HG02970 (cell line): ENCODE results near the gene GPN1.
"Not testable (repeated sequence)": the region's sequence is repeated elsewhere in the genome, so short reads cannot be mapped to it uniquely, and the experiment has no call there.

Experiments used
- ATAC-seq: cut with Tn5 transposase; IDR thresholded peaks from one replicate; pipeline ENCODE4 v1.9.1; 2021; ENCODE audit warnings: mild to moderate bottlenecking, moderate library complexity, moderate number of reproducible peaks; ENCODE audit not compliant: unreplicated experiment, low FRiP score

GPN1 gene

DNA sequence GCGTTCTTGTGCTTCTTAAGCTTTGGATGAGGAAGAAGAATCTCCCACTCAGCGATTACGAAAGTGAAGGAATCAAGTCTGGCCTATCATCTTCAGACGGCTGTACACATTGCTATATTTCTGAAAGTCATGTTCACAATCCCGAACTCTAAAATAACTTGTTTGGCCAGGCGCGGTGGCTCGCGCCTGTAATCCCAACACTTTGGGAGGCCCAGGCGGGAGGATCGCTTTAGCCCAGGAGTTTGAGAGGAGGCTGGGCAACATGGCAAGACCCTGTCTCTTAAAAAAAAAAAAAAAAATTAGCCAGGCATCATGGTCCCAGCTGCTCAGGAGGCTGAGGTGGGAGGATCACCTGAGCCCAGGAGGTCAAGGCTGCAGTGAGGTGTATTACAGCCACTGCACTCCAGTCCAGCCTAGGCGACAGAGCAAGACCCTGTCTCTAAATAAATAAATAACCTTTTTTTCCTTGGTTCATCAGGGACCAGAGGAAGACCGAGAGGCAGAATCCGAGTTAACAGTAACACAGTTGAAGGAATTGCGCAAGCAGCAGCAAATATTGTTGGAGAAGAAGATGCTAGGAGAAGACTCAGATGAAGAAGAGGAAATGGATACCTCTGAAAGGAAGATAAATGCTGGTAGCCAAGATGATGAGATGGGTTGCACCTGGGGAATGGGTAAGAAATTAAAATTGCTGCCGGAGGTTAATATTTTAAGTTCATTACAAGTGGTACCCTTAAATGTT lies 35.9 kb downstream of the GPN1 start:
- no peak for ATAC-seq

DNA sequence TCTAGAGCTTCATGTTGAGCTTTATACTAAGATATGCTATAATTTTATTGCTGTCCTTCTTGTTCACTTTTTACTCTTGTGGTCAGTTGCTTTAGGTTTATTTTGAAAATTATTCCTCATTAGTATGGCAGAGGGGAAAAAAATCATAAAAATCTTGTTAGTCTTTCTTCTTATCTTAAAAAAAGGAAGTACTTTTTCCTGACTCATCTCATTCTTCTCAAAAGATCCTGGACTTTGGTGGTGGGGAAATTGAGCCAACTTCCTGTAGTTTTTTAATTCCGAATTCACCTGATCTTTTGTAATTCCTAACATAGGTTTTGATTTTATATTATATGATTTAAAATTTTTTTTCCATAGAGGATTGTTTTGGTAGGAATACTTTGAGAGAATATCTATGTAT lies 38.6 kb downstream of the GPN1 start:
- ATAC-seq: no peak

DNA sequence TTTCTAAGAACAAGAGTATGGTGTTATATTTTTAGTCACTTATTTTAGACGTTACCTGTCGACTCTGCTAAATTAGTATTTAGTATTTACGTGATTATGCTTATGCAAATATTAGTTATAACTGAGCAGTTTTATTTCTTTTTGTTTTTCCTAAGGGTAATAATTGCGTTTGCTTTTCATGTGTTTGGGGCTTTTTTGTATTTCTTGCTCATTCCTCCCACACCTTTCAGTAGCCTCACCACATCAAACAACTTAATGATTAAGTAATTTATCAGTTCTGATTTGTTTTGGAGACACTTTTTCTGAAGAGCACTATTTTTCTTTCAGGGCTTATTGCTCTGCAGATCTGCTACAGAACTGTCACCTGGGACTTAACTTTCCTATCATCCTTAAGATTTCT lies 42.4 kb downstream of the GPN1 start:
- ATAC-seq: no peak

DNA sequence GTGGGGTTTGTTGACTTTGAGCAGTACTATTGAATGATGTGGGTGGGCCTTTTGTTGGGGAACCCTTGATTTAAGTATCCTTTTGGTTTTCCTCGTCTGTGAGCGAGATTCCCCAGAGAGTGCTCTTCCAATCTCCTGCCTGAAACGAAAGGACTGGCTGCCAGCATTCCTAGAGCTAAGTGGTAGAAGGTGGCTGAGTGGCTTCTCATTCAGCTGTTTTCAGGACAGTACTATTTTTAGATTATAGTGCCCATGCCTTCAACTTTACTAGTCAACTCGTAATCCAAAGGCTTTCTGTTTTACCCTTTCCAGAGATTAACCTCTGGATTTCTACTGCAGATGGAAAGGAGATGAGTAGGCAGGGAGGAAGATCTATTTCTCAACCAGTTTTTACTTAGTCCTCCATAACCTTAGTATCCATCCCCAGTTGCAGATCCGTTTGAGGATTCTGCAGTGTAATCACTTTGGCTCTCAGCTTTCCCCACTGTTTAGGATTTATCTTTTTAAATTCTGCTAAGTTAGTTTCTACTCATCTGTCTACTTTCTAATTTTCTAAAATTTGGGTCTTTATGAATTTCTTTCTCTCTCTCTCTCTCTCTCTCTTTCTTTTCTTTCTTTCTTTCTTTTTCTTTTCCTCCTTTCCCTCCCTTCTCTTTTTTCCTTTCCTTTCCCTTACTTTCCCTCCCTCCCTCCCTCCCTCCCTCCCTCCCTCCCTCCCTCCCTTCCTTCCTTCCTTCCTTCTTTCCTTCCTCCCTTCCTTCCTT lies 44.1 kb downstream of the GPN1 start:
- ATAC-seq: no peak

DNA sequence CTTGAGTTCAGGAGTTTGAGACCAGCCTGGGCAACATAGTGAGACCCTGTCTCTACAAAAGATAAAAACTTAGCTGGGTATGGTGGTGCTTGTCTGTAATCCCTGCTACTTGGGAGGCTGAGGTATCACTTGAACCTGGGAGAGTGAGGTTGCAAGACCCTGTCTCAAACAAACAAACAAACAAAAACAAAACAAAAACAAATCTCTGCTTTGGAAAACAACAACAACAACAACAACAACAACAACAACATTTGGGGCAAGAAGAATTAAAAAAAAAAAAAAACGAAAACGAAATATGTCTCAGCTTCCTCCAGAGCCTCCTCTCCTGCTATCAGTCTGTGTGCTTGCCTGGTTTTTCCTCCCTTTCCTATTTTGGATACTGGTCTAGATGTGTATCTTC lies 51.7 kb downstream of the GPN1 start:
- ATAC-seq: no peak

DNA sequence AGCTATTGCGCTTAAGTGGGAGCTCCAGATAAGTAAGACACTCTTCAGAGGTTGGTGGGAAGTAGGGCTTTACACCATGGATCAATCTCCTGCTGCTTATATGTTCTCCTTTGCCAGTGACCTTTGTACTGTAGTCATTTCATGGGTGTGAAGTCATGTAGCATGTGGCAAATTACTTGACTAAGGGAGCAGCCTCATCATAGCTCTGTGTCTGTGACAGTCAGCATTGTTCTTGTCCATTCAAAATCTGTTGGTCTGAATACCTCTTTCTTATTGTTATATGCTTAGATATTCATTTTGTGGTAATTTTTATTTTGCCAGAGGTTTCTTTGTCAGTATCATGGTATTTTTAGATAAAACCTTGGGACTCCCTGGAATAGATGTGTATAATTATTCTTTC lies 53.0 kb downstream of the GPN1 start:
- ATAC-seq: no peak

DNA sequence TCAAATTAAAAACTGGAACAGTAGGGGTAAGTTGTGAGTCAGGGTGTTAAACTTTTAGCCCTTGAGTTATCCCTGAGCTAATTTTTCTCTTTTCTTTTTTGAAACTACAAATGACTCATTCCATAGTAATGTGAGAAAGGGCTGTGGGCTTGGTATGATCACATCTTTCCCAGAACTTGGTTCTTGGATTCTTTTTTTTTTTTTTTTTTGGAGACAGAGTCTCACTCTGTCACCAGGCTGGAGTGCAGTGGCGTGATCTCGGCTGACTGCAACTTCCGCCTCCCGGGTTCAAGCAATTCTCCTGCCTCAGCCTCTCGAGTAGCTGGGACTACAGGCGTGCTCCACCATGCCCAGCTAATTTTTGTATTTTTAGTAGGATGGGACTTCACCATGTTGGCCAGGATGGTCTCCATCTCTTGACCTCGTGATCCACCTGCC lies 53.5 kb downstream of the GPN1 start:
- not testable (repeated sequence) for ATAC-seq

DNA sequence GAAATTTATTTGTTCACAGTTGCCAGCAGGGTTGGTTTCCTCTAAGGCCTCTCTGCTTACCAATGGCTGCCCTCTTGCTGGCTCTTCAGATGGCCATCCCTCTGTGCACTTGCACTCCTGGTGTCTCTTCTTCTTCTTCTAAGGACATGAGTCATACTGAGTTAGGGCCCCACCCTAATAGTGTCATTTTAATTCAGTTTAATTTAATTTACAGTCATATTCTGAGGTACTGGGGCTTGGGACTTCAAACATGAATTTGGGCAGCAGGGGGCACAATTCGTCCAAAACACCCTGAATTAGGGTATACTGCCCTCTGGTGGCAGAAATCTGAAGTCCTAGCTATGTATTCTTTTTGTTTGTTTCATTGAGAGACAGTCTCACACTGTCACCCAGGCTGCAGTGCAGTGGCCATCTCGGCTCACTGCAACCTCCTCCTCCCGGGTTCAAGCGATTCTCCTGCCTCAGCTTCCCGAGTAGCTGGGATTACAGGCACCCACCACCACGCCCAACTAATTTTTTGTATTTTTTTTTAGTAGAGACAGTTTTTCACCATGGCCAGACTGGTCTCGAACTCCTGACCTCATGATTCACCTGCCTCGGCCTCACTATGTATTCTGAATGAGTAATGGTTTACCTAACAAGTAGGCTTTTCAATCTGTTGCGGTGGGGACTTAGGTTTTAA lies 54.7 kb downstream of the GPN1 start:
- ATAC-seq: peak; percentile 62

DNA sequence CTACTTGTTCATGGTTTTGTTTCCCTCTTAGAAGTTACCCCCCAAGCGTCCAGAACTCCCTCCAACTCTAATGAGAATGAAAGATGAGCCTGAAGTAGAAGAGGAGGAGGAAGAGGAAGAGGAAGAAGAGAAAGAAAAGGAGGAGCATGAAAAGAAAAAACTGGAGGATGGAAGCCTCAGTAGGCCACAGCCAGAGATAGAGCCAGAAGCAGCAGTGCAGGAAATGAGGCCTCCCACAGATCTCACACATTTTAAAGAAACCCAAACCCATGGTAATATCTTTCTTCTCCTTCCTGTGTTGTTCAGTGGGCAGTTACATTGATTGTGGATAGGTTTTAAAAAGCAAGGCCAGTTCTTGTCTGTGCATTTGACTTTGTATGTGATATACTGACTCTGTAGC lies 56.2 kb downstream of the GPN1 start:
- ATAC-seq: not testable (repeated sequence)

DNA sequence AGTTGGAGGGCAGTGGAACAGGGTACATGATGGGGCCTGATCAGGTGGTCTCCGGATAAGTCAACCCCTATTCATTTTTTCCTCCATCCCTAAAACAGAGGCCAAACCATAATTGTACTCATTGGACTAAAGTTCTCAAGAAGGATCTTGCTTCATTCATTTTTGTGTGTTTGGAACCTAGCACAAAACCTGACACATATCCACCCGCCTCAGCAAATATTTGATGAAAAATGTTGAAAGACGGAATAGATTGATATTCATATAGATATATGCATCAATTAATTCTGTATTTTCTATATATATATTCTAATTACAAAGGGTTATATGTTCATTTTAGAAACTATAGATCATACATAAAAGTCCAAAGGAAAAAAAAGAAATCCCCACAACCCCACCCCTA lies 56.7 kb downstream of the GPN1 start:
- ATAC-seq: no peak

DNA sequence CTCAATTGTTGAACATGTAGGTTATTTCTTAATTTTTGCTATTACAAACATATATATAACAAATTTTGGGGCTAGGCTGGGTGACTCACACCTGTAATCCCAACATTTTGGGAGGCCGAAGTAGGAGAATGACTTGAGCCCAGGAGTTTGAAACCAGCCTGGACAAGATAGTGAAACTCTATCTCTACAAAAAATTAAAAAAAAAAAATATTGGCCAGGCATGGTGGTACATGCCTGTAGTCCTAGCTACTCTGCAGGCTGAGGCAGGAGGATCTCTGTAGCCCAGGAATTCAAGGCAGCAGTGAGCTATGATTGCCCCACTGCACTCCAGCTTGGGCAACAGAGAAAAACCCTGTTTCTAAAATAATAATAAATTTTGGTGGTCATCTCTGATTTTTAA lies 58.4 kb downstream of the GPN1 start:
- ATAC-seq: no peak

DNA sequence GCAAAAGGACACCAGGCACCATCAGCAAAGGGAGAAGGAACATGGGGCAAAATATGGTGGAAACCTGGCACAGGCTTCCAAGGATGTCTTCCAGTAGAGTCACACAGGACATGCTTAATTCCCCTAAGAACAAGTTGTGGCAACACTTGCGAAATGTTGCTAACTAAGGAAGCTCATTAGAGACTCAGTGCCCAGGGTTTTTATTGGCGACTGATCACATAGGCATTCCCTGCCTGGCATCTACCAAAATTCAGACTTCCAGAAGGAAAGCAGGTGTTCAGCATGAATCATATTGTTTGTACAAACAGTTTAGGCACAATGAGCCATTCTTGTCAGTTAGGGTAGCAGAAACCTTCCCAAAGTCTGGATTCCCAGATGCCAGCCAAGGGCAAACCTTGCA lies 60.6 kb downstream of the GPN1 start:
- no peak for ATAC-seq

DNA sequence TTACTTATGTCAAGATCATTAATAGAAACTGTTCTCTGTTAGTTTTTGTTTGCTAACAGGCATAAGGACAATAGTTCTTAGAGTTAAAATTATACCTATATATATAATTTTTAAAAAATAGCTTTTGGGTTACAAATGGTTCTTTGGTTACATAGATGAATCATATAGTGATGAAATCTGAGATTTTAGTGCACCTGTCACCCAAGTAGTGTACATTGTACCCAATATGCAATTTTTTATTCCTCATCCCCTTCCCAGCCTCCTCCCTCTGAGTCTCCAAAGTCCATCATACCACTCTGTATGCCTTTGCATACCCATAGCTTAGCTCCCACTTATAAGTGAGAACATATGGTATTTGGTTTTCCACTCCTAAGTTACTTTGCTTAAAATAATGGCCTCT lies 61.2 kb downstream of the GPN1 start:
- no peak for ATAC-seq

DNA sequence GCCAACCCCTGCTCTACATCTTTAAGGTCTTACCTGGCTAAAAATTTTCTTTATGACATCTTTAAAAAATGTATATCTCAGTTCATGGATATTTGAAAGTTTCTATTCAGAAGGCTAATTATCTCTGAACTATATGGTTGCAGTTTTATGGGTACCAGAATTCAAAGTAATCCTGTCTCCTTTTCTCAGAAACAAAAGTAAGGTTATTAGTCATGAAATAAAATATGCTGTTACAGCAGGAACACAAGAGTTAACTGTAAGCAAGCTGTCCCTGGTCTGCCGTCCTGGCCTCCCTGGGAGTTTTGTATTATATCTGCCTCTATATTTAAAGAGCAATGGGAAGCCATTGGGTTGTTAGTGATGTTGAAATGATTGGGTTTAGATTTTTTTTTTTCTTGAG lies 68.8 kb downstream of the GPN1 start:
- no peak for ATAC-seq
